ENCODE data around the gene ACER1.
A peak's percentile ranks its signal among the peaks of the same experiment; 100 is the strongest.

The ACER1 gene

DNA sequence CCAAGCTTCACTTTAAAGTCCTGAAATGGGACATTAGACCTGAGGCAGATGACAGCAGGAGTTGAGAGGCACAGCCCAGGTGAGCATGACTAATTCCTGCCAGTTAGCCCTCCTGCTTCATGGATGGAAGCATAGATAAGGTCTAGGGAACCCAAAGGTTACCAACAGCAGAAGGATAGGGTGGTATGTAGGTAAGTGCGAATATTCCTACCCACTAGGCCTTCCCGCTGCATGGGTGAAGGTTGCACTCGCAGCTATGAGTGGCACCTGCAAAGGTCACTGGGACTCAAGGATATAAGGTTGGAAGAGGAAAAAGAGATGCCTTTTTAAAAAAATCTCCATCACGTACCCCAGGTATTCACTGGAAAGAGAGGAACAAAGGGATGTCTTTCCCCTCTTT, 41.4 kb downstream of the ACER1 start (continued):
- TF ChIP-seq ZNF416 (tag by site-specific recombination; IDR thresholded peaks at IDR 0.05) (0 out of 2 replicates have a peak, but pooled peaks have one; percentile 47), ZNF112 (tag by site-specific recombination; IDR thresholded peaks at IDR 0.05) (0 out of 2 replicates have a peak, but pooled peaks have one; percentile 9), ZNF426 (tag by site-specific recombination; IDR thresholded peaks at IDR 0.05) (no peak), ZNF184 (tag by site-specific recombination; IDR thresholded peaks at IDR 0.05) (peak; percentile 69; the same call in 1 of the 2 replicates), ZNF560 (tag by site-specific recombination; IDR thresholded peaks at IDR 0.05; ENCODE audit: borderline replicate concordance) (peak; percentile 78; the same call in 1 of the 2 replicates), ZNF248 (tag by site-specific recombination; IDR thresholded peaks at IDR 0.05) (peak; percentile 84; the same call in 1 of the 2 replicates), RBAK (tag by site-specific recombination; IDR thresholded peaks at IDR 0.05) (0 out of 2 replicates have a peak, but pooled peaks have one; percentile 28), ZNF747 (tag by site-specific recombination; IDR thresholded peaks at IDR 0.05) (peak; percentile 62; the same call in 1 of the 2 replicates), TRIM28 (IDR thresholded peaks at IDR 0.05; ENCODE audit: borderline replicate concordance, low read length) (peak; percentile 100; the same call in 1 of the 2 replicates), ZFP69B (tag by site-specific recombination; IDR thresholded peaks at IDR 0.05) (no peak; the same call in 1 of the 2 replicates), ZNF311 (tag by site-specific recombination; IDR thresholded peaks at IDR 0.05; ENCODE audit: borderline replicate concordance) (peak; percentile 87; the same call in 1 of the 2 replicates), ZNF610 (tag by site-specific recombination; IDR thresholded peaks at IDR 0.05; ENCODE audit: borderline replicate concordance) (peak; percentile 83), ZNF324 (tag by site-specific recombination; IDR thresholded peaks at IDR 0.05) (peak; percentile 89), ZNF510 (tag by site-specific recombination; IDR thresholded peaks at IDR 0.05; ENCODE audit: insufficient replicate concordance) (peak; percentile 73), SP7 (tag by site-specific recombination; IDR thresholded peaks at IDR 0.05) (peak; percentile 57; the same call in 1 of the 2 replicates)
- TF ChIP-seq, protein P1, sequence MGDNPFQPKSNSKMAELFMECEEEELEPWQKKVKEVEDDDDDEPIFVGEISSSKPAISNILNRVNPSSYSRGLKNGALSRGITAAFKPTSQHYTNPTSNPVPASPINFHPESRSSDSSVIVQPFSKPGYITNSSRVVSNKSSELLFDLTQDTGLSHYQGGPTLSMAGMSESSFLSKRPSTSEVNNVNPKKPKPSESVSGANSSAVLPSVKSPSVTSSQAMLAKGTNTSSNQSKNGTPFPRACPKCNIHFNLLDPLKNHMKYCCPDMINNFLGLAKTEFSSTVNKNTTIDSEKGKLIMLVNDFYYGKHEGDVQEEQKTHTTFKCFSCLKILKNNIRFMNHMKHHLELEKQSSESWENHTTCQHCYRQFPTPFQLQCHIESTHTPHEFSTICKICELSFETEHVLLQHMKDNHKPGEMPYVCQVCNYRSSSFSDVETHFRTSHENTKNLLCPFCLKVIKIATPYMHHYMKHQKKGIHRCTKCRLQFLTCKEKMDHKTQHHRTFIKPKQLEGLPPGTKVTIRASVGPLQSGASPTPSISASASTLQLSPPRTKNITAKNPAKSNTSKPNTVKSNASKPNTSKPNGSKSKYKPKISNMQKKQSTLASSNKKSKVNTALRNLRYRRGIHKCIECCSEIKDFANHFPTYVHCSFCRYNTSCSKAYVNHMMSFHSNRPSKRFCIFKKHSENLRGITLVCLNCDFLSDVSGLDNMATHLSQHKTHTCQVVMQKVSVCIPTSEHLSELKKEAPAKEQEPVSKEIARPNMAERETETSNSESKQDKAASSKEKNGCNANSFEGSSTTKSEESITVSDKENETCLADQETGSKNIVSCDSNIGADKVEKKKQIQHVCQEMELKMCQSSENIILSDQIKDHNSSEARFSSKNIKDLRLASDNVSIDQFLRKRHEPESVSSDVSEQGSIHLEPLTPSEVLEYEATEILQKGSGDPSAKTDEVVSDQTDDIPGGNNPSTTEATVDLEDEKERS (tag by site-specific recombination; IDR thresholded peaks at IDR 0.05) = peak; percentile 100
- TF ChIP-seq, protein P2, sequence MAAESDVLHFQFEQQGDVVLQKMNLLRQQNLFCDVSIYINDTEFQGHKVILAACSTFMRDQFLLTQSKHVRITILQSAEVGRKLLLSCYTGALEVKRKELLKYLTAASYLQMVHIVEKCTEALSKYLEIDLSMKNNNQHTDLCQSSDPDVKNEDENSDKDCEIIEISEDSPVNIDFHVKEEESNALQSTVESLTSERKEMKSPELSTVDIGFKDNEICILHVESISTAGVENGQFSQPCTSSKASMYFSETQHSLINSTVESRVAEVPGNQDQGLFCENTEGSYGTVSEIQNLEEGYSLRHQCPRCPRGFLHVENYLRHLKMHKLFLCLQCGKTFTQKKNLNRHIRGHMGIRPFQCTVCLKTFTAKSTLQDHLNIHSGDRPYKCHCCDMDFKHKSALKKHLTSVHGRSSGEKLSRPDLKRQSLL (tag by site-specific recombination; IDR thresholded peaks at IDR 0.05) = no peak
- TF ChIP-seq, protein P3, sequence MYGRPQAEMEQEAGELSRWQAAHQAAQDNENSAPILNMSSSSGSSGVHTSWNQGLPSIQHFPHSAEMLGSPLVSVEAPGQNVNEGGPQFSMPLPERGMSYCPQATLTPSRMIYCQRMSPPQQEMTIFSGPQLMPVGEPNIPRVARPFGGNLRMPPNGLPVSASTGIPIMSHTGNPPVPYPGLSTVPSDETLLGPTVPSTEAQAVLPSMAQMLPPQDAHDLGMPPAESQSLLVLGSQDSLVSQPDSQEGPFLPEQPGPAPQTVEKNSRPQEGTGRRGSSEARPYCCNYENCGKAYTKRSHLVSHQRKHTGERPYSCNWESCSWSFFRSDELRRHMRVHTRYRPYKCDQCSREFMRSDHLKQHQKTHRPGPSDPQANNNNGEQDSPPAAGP (tag by site-specific recombination; IDR thresholded peaks at IDR 0.05) = peak; percentile 65; the same call in 1 of the 2 replicates
- TF ChIP-seq, protein P4, sequence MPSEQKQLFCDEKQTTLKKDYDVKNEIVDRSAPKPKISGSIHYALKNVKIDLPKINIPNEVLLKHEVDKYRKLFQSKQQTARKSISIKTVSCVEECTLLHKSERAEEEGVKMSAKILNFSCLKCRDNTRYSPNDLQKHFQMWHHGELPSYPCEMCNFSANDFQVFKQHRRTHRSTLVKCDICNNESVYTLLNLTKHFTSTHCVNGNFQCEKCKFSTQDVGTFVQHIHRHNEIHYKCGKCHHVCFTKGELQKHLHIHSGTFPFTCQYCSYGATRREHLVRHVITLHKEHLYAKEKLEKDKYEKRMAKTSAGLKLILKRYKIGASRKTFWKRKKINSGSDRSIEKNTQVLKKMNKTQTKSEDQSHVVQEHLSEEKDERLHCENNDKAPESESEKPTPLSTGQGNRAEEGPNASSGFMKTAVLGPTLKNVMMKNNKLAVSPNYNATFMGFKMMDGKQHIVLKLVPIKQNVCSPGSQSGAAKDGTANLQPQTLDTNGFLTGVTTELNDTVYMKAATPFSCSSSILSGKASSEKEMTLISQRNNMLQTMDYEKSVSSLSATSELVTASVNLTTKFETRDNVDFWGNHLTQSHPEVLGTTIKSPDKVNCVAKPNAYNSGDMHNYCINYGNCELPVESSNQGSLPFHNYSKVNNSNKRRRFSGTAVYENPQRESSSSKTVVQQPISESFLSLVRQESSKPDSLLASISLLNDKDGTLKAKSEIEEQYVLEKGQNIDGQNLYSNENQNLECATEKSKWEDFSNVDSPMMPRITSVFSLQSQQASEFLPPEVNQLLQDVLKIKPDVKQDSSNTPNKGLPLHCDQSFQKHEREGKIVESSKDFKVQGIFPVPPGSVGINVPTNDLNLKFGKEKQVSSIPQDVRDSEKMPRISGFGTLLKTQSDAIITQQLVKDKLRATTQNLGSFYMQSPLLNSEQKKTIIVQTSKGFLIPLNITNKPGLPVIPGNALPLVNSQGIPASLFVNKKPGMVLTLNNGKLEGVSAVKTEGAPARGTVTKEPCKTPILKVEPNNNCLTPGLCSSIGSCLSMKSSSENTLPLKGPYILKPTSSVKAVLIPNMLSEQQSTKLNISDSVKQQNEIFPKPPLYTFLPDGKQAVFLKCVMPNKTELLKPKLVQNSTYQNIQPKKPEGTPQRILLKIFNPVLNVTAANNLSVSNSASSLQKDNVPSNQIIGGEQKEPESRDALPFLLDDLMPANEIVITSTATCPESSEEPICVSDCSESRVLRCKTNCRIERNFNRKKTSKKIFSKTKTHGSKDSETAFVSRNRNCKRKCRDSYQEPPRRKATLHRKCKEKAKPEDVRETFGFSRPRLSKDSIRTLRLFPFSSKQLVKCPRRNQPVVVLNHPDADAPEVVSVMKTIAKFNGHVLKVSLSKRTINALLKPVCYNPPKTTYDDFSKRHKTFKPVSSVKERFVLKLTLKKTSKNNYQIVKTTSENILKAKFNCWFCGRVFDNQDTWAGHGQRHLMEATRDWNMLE (tag by site-specific recombination; conservative IDR thresholded peaks at IDR 0.05; ENCODE audit: low read depth) = peak; percentile 65
- TF ChIP-seq, protein P5, sequence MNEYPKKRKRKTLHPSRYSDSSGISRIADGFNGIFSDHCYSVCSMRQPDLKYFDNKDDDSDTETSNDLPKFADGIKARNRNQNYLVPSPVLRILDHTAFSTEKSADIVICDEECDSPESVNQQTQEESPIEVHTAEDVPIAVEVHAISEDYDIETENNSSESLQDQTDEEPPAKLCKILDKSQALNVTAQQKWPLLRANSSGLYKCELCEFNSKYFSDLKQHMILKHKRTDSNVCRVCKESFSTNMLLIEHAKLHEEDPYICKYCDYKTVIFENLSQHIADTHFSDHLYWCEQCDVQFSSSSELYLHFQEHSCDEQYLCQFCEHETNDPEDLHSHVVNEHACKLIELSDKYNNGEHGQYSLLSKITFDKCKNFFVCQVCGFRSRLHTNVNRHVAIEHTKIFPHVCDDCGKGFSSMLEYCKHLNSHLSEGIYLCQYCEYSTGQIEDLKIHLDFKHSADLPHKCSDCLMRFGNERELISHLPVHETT (tag by site-specific recombination; IDR thresholded peaks at IDR 0.05) = peak; percentile 78
- TF ChIP-seq, protein P6, sequence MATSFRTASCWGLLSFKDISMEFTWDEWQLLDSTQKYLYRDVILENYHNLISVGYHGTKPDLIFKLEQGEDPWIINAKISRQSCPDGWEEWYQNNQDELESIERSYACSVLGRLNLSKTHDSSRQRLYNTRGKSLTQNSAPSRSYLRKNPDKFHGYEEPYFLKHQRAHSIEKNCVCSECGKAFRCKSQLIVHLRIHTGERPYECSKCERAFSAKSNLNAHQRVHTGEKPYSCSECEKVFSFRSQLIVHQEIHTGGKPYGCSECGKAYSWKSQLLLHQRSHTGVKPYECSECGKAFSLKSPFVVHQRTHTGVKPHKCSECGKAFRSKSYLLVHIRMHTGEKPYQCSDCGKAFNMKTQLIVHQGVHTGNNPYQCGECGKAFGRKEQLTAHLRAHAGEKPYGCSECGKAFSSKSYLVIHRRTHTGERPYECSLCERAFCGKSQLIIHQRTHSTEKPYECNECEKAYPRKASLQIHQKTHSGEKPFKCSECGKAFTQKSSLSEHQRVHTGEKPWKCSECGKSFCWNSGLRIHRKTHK (tag by site-specific recombination; IDR thresholded peaks at IDR 0.05) = peak; percentile 57; the same call in 1 of the 2 replicates
- TF ChIP-seq, protein P7, sequence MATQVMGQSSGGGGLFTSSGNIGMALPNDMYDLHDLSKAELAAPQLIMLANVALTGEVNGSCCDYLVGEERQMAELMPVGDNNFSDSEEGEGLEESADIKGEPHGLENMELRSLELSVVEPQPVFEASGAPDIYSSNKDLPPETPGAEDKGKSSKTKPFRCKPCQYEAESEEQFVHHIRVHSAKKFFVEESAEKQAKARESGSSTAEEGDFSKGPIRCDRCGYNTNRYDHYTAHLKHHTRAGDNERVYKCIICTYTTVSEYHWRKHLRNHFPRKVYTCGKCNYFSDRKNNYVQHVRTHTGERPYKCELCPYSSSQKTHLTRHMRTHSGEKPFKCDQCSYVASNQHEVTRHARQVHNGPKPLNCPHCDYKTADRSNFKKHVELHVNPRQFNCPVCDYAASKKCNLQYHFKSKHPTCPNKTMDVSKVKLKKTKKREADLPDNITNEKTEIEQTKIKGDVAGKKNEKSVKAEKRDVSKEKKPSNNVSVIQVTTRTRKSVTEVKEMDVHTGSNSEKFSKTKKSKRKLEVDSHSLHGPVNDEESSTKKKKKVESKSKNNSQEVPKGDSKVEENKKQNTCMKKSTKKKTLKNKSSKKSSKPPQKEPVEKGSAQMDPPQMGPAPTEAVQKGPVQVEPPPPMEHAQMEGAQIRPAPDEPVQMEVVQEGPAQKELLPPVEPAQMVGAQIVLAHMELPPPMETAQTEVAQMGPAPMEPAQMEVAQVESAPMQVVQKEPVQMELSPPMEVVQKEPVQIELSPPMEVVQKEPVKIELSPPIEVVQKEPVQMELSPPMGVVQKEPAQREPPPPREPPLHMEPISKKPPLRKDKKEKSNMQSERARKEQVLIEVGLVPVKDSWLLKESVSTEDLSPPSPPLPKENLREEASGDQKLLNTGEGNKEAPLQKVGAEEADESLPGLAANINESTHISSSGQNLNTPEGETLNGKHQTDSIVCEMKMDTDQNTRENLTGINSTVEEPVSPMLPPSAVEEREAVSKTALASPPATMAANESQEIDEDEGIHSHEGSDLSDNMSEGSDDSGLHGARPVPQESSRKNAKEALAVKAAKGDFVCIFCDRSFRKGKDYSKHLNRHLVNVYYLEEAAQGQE (tag by site-specific recombination; IDR thresholded peaks at IDR 0.05) = no peak
